Fibroblast of skin of scalp (primary cell): ENCODE results near the gene ZCCHC8.
"Not testable (repeated sequence)": the region's sequence is repeated elsewhere in the genome, so short reads cannot be mapped to it uniquely, and the experiment has no call there.

Experiments used
- DNase-seq: peaks from one replicate; pipeline ENCODE4 v3.0.0-alpha.2; 2013

ZCCHC8 gene

DNA sequence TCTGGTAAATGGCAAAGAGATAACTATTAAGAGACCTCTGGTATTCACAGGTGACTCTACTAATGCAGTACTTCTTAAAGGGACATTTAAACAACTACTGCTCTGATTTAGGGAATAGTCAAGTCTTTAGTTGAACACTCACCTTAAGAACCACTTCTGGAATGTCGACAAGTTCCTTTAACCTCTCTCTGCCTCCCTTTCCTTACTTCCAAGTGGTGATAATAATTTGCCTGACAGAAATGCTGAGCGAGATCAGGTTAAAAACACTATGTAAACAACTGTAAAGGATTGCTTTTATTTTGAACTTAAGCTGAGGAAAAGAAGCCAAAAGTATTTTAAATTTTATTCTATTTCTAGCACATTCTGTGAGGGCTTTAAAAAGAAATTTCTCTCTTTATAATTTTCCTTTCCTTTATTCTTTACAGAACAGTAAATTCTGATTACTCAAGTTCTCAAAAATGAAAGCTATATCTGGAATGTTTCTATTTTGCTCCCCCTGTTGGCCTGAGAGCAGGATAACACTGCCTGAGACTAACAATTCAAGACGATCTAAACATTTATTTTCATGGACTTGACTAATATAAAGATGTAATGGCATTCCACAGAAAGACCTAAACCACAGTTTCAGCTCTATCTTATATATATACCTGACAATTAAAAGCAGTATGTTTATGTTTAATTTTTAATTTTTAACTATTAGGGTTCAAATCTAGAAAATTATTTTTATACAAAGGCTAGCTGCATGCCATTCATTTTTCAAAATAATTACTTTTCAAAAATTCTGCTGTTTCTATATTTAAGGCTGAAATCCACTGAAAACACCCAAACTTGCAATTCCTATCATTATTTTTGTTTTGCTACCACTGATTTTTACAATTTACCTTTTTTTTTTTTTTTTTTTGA lies 29.2 kb downstream of the ZCCHC8 start:
- peak; percentile 80 for DNase-seq

DNA sequence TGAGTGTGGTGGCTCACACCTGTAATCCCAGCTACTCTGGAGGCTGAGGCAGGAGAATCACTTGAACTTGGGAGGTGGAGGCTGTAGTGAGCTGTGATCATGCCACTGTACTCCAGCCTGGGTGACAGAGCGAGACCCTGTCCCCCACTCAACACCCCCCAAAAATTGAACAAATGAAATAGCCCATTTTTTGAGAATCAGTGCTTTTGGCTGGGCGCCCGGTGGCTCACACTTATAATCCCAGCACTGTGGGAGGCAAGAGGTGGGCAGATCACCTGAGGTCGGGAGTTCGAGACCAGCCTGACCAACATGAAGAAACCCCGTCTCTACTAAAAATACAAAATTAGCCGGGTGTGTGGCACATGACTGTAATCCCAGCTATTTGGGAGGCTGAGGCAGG lies 30.2 kb downstream of the ZCCHC8 start:
- not testable (repeated sequence) for DNase-seq

DNA sequence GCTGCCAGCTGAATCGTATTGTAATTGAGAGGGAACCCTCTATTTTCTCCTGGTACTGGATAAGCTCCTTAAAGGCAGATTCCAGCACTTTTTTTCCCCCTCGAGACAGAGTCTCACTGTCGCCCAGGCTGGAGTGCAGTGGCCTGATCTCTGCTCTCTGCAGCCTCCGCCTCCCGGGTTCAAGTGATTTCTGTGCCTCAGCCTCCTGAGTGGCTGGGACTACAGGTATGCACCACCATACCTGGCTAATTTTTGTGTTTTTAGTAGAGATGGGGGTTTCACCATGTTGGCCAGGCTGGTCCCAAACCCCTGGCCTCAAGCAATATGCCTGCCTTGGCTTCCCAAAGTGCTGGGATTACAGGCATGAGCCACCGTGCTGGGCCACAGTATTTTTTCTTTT lies 30.9 kb downstream of the ZCCHC8 start:
- DNase-seq = not testable (repeated sequence)

DNA sequence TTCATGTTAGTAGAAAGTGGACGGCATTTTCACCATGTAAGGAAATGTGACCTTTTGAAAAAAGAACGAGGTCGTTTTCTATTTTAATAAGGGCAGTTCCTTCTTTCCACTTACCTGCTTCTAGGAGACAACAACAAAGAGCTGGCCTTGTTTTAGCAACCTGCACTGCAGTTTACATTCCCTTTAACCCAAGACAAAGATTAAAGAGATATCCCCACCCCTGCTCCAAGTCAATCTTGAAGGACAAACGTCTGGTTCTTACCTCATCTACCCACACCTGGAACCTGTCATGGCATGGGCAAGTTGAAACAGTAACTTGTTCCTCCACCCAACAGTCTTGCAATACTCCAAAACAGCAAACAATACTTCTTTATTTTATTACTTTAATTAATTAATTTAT lies 32.7 kb downstream of the ZCCHC8 start:
- no peak for DNase-seq

DNA sequence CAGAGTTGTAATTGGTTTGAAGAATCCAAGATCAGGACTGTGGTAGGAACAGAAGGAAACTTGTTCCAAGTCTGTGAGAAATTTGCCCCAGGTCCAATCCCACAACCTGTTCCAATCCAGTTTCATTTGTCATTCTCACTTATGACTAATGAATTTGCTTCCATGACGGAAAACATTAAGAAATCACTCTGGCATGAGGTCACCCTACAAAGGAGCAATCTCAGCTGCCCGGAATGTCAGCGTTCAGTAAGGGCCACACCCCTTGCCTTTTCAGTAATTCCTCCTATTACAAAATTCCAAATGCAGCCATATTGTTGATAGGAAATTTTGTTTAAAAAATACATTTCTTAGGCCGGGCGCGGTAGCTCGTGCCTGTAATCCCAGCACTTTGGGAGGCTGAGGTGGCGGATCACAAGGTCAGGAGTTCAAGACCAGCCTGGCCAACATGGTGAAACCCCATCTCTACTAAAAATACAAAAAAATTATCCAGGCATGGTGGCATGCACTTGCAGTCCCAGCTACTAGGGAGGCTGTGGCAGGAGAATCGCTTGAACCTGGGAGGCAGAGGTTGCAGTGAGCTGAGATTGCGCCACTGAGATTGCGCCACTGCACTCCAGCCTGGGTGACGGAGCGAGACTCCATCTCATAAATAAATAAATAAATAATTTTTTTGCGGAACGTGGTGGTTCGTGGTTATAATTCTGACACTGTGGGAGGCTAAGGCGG lies 36.3 kb downstream of the ZCCHC8 start:
- peak; percentile 88 for DNase-seq

DNA sequence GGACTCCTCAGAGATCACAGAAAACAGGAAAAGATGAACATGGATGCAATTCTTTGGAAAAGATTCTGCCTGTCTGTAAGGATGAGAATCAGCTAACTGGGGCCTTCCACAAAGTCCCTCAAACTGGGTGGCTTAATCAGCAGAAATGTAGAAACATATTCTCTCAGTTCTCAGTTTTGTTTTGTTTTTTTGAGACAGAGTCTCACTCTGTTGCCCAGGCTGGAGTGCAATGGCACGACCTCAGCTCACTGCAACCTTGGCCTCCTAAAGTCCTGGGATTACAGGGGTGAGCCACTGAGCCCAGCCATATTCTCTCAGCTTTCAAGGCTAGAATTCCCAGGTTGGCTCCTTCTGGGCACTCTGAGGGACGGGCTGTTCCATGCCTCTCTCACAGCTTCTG lies 40.1 kb downstream of the ZCCHC8 start:
- no peak for DNase-seq

DNA sequence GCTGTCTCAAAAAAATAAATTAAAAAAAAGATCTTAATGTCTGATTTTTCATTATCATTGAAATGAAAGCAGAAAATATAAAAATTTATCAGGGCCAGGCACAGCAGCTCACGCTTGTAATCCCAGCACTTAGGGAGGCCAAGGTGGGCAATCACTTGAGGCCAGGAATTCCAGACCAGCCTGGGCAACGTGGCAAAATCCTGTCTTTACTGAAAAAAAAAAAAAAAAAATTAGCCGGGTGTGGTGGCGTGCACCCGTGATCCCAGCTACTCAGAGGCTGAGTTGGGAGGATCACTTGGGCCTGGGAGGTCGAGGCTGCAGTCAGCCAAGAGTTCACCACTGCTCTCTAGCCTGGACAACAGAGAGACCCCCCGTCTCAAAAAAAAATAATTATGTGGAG lies 40.7 kb downstream of the ZCCHC8 start:
- DNase-seq = no peak

DNA sequence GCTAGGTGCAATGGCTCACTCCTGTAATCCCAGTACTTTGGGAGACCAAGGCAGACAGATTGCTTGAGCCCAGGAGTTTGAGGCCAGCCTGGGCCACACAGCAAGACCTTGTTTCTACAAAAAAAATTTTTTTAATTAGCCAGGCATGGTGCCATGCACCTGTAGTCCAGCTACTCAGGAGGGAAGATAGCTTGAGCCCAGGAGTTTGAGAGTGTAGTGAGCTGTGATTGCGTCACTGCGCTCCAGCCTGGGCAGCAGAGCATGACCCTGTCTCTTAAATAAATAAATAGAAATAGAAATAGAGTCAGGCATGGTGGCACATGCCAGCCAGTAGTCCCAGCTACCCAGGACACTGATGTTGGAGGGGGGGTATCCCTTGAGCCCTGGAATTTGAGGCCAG lies 41.5 kb downstream of the ZCCHC8 start:
- DNase-seq = no peak

DNA sequence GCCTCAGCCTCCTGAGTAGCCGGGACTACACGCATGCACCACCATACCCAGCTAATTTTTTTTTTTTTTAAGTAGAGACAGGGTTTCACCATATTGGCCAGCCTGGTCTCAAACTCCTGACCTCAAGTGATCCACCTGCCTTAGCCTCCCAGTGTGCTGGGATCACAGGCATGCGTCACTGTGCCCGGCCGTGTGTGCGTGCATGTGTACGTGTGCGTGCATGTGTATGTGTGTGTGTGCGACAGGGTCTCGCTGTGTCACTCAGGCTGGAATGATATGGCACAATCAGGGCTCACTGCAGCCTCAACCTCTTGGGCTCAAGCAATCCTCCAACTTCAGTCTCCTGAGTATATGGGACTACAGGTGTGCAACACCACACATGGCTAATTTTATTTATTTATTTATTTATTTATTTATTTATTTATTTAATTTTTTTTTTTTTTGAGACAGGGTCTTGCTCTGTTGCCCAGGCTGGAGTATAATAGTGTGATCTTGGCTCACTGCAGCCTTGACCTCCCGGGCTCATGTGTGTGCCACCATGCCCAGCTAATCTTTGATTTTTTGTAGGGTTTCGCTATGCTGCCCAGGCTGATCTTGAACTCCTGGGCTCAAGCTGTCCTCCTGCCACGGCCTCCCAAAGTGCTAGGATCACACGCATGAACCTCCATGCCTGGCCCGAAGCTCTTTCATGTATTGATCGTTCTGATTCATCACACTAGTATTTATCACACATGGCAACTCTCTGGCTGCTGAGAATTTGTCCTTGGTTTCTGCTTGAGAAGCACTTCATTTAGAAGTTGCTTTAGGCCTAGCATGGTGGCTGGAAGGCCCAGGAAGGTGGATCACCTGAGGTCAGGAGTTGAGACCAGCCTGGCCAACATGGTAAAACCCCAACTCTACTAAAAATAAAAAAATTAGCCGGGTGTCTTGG lies 42.4 kb downstream of the ZCCHC8 start:
- DNase-seq = no peak

DNA sequence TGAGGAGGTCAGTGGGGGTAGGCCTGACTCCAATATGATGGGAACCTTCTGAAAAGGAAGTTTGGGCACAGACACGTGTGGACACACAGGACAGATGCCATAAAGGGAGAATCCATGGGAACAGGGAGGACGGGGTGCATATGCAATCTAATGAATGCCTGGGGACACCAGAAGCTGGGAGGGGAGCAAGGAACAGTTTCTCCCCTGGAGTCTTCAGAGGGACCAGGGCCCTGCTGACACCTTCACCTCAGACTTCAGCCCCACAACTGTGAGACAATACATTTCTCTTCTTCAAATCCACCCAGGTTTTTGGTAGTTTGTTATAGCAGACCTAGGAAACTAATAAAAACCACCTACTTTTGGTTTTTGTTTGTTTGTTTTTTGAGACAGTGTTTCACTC lies 43.1 kb downstream of the ZCCHC8 start:
- no peak for DNase-seq

DNA sequence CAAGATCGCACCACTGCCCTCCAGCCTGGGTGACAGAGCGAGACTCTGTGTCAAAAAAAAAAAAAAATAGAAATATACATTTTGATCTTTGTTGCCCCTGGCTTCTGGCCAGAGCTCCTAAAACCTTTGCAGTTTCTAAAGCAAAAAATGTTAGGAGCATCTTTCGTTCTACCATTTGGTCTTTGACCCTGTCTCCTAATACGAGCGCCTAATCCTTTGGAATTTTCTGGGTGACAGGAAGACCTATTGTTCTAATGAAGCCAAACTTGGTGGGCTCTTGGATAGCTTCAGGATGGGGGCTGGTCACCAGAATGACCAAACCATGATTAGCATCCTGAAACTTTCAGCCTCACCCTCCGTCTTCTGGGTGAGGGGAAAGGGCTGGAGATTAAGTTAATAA lies 46.0 kb downstream of the ZCCHC8 start:
- DNase-seq = no peak

DNA sequence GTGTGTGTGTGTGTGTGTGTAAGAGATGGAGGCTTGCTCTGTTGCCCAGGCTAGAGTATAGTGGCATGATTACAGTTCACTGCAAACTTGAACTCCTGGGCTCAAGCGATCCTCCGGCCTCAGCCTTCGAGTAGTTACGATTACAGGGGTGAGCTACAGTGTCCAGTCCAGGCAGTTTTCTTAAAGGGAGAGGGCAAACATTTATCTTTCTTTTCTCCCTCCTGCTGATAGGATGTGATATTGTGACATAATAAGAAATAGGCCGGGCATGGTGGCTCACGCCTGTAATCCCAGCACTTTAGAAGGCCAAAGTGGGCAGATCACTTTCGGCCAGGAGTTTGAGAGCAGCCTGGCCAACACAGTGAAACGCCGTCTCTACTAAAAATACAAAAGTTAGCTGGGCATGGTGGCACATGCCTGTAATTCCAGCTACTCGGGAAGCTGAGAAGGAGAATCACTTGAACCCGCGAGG lies 46.4 kb downstream of the ZCCHC8 start:
- DNase-seq = no peak

DNA sequence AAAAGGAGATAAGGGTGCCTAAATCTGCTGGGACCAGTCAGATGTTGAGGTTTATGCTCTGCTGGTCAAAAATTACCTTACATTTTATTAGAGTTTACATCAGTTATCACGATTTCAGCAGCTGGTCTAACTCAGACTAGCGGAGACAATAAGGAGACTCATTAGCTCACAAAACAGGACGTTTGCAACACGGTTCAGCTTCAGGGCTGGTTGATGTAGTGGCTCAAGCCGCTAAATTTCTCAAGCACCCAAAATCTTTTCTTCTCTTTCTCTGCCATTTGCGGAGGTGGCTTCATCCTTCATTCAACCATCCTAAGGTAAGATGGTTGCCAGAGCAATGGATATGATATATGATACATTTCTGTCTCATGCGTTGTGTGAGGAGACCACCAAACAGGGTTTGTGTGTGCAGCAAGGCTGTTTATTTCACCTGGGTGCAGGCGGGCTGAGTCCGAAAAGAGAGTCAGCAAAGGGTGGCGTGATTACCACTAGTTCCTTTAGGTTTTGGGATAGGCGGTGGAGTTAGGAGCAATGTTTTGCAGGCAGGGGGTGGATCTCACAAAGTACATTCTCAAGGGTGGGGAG lies 47.9 kb downstream of the ZCCHC8 start:
- no peak for DNase-seq

DNA sequence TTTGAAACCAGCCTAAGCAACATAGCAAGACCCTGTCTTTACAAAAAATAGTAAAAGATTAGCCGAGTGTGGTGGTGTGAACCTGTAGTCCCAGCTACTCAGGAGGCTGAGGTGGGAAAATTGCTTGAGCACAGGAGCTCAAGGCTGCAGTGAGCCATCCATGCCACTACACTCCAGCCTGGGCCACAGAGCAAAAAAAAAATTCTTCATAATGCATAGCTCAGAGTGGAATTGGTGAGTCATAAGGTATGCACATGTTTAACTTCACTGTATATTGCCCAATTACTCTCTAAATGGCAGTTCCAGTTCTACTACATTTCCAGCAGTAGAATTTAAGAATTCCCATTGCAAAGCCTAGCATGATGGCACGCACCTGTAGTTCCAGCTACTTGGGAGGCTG lies 51.4 kb downstream of the ZCCHC8 start:
- DNase-seq = peak; percentile 92

DNA sequence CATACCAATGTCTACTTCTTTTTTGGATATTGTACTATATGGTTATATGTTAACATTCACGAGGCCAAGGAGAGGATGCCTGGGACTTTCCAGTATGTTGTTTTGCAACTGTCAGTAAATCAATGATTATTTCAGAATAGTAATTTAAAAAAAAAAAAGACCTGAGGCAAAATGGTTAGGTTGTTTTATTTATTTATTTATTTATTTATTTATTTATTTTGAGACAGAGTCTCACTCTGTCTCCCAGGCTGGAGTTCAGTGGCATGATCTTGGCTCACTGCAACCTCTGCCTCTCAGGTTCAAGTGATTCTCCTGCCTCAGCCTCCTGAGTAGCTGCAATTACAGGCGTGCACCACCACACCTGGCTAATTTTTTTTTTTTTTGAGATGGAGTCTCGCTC lies 52.9 kb downstream of the ZCCHC8 start:
- not testable (repeated sequence) for DNase-seq

DNA sequence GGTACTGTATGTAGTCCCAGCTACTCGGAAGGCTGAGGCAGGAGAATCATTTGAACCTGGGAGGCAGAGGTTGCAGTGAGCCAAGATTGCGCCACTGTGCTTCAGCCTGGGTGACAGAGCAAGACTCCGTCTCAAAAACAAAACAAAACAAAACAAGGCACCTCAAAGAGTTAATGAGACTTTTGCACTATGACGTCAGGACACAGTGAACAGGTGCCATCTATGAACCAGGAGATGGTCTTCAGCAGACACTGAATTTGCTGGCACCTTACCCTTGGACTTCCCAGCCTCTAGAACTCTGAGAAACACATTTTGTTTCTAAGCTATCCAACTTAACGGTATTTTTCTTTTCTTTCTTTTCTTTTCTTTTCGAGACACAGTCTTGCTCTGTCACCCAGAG lies 54.3 kb downstream of the ZCCHC8 start:
- not testable (repeated sequence) for DNase-seq

DNA sequence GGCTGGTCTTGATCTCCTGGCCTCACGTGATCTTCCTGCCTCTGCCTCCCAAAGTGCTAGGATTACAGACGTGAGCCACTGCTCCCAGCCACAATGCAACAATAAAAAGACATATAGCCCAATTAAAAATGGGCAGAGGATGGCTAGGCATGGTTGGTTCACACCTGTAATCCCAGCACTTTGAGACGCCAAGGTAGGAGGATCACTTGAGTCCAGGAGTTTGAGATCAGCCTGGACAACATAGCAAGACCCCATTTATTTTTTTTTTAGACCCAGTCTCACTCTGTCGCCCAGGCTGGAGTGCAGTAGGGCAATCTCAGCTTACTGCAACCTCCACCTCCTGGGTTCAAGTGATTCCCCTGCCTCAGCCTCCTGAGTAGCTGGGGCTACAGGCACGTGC lies 56.7 kb downstream of the ZCCHC8 start:
- not testable (repeated sequence) for DNase-seq

DNA sequence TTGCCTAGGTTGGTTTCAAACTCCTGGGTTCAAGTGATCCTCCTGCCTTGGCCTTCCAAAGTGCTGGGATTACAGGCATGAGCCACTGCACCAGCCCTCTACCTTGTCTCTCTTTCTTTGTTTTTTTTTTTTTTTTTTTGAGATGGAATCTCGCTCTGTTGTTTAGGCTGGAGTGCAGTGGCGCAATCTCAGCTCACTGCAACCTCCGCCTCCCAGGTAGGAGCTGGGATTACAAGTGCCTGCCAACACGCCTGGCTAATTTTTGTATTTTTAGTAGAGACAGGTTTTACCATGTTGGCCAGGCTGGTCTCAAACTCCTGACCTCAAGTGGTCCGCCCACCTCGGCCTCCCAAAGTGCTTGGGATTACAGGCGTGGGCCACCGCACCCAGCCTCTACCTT lies 61.9 kb downstream of the ZCCHC8 start:
- not testable (repeated sequence) for DNase-seq

DNA sequence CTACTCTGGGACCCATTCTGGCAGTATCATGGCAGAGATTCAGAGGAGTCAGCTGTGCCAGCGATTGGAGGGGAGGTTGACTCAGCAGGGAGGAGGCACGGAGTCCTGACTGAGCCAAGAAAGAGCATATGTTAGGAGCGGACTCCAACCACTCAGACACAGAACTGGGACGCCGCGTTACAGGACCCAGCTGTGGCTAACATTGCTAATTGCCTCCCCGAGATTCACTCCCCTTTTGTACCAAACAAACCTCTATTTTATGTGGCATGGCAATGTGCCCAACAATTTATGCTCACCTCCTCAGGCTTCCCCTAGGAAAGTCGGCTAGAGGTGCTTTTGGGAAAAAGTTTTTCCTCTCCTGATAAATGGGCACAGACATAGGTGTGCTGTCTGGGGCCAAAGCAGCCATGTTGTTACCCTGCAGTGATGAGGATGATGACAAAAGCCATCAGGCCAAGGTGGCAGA lies 63.0 kb downstream of the ZCCHC8 start:
- DNase-seq = peak; percentile 61

DNA sequence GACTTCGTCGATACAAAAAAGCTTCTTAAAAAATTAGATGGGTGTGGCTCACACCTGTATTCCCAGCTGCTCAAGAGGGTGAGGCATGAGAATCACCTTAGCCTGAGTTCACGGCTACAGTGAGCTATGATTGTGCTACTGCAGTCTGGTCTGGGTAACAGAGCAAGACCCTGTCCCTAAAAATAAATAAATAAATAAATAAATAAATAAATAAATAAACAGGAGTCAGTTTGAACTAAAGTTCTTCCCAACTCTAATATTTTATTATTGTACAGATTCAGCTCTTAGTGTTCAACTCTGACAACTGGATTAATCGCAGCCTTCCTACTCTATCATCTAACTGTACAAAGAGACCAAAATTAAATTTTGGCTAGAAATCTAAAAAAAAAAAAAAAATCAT lies 65.5 kb downstream of the ZCCHC8 start:
- DNase-seq = no peak

DNA sequence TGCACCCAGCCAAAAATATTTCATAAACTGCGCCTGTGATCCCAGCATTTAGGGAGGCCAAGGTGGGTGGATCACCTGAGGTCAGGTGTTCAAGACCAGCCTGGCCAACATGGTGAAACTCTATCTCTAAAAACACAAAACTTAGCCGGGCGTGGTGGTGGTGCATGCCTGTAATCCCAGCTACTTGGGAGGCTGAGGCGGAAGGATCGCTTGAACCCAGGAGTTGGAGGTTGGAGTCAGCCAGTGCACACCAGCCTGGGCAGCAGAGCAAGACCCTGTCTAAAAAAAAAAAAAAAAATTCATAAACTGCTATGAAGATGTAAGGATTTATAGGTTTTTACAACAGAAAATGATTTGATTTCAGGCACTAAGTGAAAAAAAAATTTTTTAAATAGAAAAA lies 71.7 kb downstream of the ZCCHC8 start:
- not testable (repeated sequence) for DNase-seq

DNA sequence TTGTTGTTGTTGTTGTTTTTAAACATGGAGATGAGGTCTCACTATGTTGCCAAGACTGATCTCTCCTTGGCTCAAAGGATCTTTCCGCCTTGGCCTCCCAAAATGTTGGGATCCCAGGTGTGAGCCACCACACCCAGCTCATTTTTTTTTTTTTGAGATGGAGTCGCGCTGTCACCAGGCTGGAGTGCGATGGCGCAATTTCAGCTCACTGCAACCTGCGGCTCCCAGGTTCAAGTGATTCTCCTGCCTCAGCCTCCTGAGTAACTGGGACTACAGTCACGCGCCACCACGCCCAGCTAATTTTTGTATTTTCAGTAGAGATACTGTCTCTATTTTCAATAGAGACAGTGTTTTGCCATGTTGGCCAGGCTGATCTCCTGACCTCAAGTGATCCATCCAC lies 73.3 kb downstream of the ZCCHC8 start:
- no peak for DNase-seq
